HepG2 (cell line): ENCODE results near the gene RNPEPL1. TPM values are rescaled to one million over a fixed set of nuclear protein-coding genes. Genes with fewer than 3 reads are reported as not detected.

Source experiments
- CBX2 ChIP-seq, 2 experiments: fragments of 200-600 bp in 1 of 2; sonication (generic); formaldehyde crosslinking in 1 of 2; IDR thresholded peaks; 2 replicates each; pipeline versions ENCODE4 v1.7.0 to v1.8.1; 2018 to 2022; ENCODE audit warnings: low read depth in 2 of 2, low read length in 1 of 2, mild to moderate bottlenecking in 1 of 2, missing genetic modification reagents in 1 of 2
- CHD4 ChIP-seq: fragments of 200-600 bp; sonication (generic); IDR thresholded peaks from 2 replicates; pipeline ENCODE4 v1.7.0; 2017; ENCODE audit warnings: mild to moderate bottlenecking, low read length, borderline replicate concordance
- ELF3 ChIP-seq: IDR thresholded peaks from 2 replicates; pipeline ENCODE4 v1.6.1; 2016; ENCODE audit warnings: missing genetic modification reagents, missing compliant biosample characterization
- MZF1 ChIP-seq: sonication (generic); formaldehyde crosslinking; IDR thresholded peaks from 2 replicates; pipeline ENCODE4 v1.8.1; 2023; ENCODE audit warnings: mild to moderate bottlenecking, missing genetic modification reagents, borderline replicate concordance
- NR2F6 ChIP-seq, 2 experiments: IDR thresholded peaks; 2 replicates each; pipeline ENCODE4 v1.6.1; 2016; ENCODE audit warnings: antibody characterized with exemption in 1 of 2, mild to moderate bottlenecking in 1 of 2
- PHF8 ChIP-seq: sonication (generic); formaldehyde crosslinking; IDR thresholded peaks from 2 replicates; pipeline ENCODE4 v1.5.0; 2020; ENCODE audit warnings: missing genetic modification reagents
- ZBTB3 ChIP-seq: sonication (generic); formaldehyde crosslinking; IDR thresholded peaks from 2 replicates; pipeline ENCODE4 v1.4.0; 2020; ENCODE audit warnings: low read depth, mild to moderate bottlenecking, moderate library complexity, missing genetic modification reagents, borderline replicate concordance
- ZFAT ChIP-seq: sonication (generic); formaldehyde crosslinking; conservative IDR thresholded peaks from 2 replicates; pipeline ENCODE4 v1.8.1; 2023; ENCODE audit warnings: missing genetic modification reagents, inconsistent platforms
- ZNF256 ChIP-seq: sonication (generic); formaldehyde crosslinking; conservative IDR thresholded peaks from 2 replicates; pipeline ENCODE4 v1.4.0; 2020; ENCODE audit warnings: missing genetic modification reagents
- ZNF382 ChIP-seq: sonication (generic); formaldehyde crosslinking; IDR thresholded peaks from 2 replicates; pipeline ENCODE4 v1.5.0; 2020; ENCODE audit warnings: missing genetic modification reagents, mild to moderate bottlenecking, borderline replicate concordance
- ZNF468 ChIP-seq: sonication (generic); formaldehyde crosslinking; IDR thresholded peaks from 2 replicates; pipeline ENCODE4 v1.8.0; 2022; ENCODE audit warnings: mild to moderate bottlenecking, moderate library complexity, missing genetic modification reagents
- polyA plus RNA-seq, 8 experiments: library from polyadenylated mRNA; depleted of rRNA in 3 of 8; stranded (reverse) in 7 of 8; unstranded in 1 of 8; fragments of >200 nt; fragmentation: Illumina TruSeq in 4 of 8; extraction: Trizol in 4 of 8; gene quantifications; 2 replicates each; pipeline versions ENCODE4 v1.2.1 to v1.2.3, GENCODE V29; 2011 to 2016; ENCODE audit warnings: low read depth in 4 of 8, missing spikeins in 1 of 8, mixed read lengths in 1 of 8; ENCODE audit not compliant: insufficient read depth in 1 of 8
- total RNA-seq, 5 experiments: library from RNA; depleted of rRNA; stranded (reverse); fragments of >200 nt; fragmentation: Illumina TruSeq; extraction: Trizol; gene quantifications; 2 replicates each; pipeline ENCODE4 v1.2.3, GENCODE V29; 2016; ENCODE audit warnings: low read depth in 1 of 5
- TF ChIP-seq, protein P1 (sequence below): sonication (generic); formaldehyde crosslinking; IDR thresholded peaks from 2 replicates; pipeline ENCODE4 v1.4.0; 2020; ENCODE audit warnings: mild to moderate bottlenecking, missing genetic modification reagents, borderline replicate concordance
- TF ChIP-seq, protein P2 (sequence below): sonication (generic); formaldehyde crosslinking; IDR thresholded peaks from 2 replicates; pipeline ENCODE4; 2020; ENCODE audit warnings: missing genetic modification reagents, mild to moderate bottlenecking, borderline replicate concordance
- TF ChIP-seq, protein P3 (sequence below): sonication (generic); formaldehyde crosslinking; IDR thresholded peaks from 2 replicates; pipeline ENCODE4 v1.4.0; 2020; ENCODE audit warnings: missing genetic modification reagents

RNPEPL1 gene
- total and polyA plus RNA-seq, 2 of the 13 experiments (the other 11 are each of a cell fraction or from before 2014, with no cell fraction given), result 13.0 to 18.0 TPM

DNA sequence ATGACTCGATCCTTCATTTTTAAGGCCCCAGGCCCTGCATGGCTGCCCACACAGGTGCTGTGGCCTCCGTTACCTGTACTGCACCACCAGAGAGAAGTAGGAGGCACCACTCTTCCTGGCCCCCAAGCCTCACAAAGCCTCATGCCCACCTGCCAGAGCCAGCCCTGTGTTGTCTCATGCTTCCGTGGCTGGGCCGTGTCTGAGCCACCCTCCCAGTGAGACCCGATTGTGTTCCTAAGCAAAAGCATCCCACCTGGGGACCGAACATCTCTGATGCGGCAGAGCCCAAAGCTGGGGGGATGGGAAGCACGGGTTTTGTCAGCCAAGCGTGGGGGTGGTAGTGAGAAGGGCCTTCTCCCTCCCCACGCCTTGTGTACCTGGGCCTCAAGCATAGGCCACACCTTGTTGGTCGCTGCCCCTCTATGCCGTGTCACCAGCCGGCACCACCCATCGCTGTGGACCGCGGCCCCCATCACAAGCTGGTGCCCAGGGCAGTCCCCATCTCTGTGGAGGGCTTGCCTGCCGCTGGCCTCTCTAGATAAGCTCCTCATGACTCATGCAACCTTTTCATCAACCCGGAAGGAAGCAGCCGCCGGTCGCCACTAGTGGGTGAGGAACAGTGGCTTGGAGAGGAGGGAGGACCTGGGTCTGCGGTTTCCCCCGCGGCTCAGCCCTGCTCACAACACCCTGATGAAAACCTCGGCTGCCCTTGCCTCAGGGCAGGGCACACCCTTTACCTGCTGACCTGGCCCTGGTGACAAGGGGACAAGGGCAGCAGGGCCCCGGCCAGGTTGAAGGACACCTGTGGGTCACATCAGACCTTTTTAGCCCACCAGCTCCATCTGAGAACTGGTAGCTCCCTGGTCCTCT lies 2.7 kb upstream of the RNPEPL1 start (continued):
- TF ChIP-seq, protein P1, sequence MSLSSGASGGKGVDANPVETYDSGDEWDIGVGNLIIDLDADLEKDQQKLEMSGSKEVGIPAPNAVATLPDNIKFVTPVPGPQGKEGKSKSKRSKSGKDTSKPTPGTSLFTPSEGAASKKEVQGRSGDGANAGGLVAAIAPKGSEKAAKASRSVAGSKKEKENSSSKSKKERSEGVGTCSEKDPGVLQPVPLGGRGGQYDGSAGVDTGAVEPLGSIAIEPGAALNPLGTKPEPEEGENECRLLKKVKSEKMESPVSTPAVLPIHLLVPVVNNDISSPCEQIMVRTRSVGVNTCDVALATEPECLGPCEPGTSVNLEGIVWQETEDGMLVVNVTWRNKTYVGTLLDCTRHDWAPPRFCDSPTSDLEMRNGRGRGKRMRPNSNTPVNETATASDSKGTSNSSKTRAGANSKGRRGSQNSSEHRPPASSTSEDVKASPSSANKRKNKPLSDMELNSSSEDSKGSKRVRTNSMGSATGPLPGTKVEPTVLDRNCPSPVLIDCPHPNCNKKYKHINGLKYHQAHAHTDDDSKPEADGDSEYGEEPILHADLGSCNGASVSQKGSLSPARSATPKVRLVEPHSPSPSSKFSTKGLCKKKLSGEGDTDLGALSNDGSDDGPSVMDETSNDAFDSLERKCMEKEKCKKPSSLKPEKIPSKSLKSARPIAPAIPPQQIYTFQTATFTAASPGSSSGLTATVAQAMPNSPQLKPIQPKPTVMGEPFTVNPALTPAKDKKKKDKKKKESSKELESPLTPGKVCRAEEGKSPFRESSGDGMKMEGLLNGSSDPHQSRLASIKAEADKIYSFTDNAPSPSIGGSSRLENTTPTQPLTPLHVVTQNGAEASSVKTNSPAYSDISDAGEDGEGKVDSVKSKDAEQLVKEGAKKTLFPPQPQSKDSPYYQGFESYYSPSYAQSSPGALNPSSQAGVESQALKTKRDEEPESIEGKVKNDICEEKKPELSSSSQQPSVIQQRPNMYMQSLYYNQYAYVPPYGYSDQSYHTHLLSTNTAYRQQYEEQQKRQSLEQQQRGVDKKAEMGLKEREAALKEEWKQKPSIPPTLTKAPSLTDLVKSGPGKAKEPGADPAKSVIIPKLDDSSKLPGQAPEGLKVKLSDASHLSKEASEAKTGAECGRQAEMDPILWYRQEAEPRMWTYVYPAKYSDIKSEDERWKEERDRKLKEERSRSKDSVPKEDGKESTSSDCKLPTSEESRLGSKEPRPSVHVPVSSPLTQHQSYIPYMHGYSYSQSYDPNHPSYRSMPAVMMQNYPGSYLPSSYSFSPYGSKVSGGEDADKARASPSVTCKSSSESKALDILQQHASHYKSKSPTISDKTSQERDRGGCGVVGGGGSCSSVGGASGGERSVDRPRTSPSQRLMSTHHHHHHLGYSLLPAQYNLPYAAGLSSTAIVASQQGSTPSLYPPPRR (CRISPR knock-in tag), result 0 out of 2 replicates have a peak, but pooled peaks have one; percentile 11
- TF ChIP-seq, protein P2, sequence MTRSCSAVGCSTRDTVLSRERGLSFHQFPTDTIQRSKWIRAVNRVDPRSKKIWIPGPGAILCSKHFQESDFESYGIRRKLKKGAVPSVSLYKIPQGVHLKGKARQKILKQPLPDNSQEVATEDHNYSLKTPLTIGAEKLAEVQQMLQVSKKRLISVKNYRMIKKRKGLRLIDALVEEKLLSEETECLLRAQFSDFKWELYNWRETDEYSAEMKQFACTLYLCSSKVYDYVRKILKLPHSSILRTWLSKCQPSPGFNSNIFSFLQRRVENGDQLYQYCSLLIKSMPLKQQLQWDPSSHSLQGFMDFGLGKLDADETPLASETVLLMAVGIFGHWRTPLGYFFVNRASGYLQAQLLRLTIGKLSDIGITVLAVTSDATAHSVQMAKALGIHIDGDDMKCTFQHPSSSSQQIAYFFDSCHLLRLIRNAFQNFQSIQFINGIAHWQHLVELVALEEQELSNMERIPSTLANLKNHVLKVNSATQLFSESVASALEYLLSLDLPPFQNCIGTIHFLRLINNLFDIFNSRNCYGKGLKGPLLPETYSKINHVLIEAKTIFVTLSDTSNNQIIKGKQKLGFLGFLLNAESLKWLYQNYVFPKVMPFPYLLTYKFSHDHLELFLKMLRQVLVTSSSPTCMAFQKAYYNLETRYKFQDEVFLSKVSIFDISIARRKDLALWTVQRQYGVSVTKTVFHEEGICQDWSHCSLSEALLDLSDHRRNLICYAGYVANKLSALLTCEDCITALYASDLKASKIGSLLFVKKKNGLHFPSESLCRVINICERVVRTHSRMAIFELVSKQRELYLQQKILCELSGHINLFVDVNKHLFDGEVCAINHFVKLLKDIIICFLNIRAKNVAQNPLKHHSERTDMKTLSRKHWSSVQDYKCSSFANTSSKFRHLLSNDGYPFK, result no peak; the same call in 1 of the 2 replicates
- TF ChIP-seq ZNF468 (CRISPR knock-in tag) (no peak), NR2F6 (IDR thresholded peaks at IDR 0.05) (no peak; the same call in 1 of the 2 replicates), NR2F6 (CRISPR knock-in tag; IDR thresholded peaks at IDR 0.05) (peak; percentile 69; the same call in 1 of the 2 replicates), ZBTB3 (CRISPR knock-in tag) (no peak), ZNF382 (no peak), PHF8 (CRISPR knock-in tag) (peak; percentile 79), ZNF256 (no peak), MZF1 (CRISPR knock-in tag) (0 out of 2 replicates have a peak, but pooled peaks have one; percentile 74), CBX2 (IDR thresholded peaks at IDR 0.05; ENCODE audit: low read depth, low read length) (no peak), CBX2 (CRISPR knock-in tag; IDR thresholded peaks at IDR 0.05; ENCODE audit: low read depth) (no peak), CHD4 (no peak), ELF3 (CRISPR knock-in tag) (peak; percentile 99), ZFAT (CRISPR knock-in tag) (no peak)
- TF ChIP-seq, protein P3, sequence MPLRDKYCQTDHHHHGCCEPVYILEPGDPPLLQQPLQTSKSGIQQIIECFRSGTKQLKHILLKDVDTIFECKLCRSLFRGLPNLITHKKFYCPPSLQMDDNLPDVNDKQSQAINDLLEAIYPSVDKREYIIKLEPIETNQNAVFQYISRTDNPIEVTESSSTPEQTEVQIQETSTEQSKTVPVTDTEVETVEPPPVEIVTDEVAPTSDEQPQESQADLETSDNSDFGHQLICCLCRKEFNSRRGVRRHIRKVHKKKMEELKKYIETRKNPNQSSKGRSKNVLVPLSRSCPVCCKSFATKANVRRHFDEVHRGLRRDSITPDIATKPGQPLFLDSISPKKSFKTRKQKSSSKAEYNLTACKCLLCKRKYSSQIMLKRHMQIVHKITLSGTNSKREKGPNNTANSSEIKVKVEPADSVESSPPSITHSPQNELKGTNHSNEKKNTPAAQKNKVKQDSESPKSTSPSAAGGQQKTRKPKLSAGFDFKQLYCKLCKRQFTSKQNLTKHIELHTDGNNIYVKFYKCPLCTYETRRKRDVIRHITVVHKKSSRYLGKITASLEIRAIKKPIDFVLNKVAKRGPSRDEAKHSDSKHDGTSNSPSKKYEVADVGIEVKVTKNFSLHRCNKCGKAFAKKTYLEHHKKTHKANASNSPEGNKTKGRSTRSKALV (CRISPR knock-in tag), result no peak
